GM21526 (cell line): Measurements from ENCODE around the gene PNPO.

Experiments
- ATAC-seq: cut with Tn5 transposase; IDR thresholded peaks from one replicate; pipeline ENCODE4 v1.9.1; 2021; ENCODE audit warnings: moderate library complexity; ENCODE audit not compliant: unreplicated experiment, low FRiP score

PNPO gene

DNA sequence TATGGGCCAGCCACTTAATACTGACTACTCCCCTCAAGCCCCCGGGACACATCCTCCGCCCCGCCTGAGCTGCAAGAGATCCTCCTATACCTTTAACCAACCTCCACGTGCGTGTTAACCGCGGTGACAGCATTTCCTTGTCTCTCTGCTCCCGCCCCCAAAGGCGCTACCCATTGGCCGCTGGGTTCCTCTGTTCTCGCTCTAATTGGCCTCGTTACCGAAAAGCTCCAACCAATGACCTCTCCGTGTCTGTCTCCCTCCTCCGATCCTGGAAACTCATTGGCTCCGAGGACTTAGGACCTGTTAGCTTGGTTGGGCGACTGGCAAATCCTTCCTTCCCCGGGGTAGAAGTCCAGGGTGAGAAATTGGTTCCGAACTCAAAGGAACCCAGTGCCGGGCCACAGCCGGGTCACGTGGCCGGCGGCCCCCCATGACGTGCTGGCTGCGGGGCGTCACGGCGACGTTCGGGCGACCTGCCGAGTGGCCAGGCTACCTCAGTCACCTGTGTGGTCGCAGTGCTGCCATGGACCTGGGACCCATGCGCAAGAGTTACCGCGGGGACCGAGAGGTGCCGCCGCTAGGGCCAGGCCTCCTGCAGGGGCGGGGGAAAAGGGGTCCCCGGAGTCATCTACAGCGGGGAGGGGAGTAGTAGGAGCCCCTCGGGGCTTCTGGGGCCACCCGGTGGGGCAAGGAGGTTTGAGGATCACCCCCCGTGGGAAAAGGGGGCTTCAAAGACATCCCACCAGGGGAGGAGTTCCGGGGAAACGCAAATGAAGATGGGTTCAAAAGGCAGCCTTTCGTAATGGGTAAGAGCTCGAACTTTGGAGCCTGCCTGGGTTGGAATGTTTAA is at the start of gene PNPO:
Gene PNPO (plus strand): TSS at position 326 of the 850 bp plus-strand sequence. CDS start 105 bp downstream, at position 431.
- ATAC-seq, result peak; percentile 82

DNA sequence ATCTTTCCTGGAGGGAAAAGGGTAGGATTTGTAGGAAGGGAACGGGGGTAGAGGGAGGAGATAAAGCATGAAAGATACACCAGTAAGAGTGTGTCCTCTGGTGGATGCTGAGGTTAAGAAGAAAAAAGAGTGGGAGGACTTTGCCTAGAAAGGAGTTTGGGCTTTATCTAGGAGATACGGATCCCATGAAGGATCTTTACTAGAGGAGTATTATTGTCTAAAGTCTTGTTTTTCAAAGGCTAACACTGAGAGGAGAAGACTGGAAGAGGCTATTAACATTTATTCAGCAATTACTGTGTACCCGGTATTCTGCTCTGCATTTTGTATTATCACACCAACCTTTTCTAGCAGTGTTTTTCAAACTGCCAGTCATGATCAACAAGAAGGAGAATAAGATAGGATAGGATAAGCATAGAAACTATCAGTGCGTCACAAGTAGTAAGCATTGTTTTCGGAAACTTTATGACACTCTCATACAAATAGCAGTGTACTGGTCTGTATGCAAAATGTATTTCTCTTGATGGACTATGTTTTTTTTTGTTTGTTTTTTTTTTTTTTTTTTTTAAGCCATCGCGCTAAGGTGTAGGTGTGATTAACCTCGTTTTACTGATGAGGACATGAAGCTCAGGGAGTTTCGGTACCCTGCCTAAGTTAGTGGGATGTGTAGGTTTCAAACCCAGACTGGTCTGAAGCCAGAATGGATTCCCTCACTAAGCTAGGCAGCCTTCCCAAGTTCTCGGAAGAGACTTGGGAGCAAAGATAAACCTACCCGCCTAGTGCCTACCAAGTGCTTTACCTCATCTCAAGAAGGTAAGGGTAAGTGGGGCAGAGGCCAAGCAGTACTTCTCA is 46.6 kb upstream of the PNPO start:
- ATAC-seq, result no peak

DNA sequence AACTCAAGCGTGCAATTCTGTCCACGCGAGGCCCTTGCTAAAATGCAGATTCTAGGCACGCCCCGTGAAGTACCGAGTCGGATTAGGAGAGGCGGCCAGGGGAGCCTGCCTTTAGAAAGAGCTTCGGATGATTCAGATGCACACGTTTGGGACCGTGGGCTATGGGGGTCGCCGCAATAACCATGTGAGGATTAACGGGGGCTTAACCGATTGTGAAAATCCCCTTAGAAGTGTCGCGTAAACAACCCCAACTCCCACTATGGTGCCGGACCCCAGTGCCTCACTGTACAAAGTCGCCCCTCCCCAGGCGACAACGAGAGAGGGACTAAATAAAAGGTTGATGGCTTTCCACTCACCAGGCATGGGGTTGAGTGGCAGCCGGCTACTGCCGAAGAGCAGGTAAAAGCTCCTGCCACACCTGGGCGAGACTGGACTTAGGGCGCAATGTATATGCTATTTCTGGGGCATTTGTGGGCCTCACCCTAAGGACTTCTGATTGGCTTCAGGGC is 46.0 kb upstream of the PNPO start:
- no peak for ATAC-seq

DNA sequence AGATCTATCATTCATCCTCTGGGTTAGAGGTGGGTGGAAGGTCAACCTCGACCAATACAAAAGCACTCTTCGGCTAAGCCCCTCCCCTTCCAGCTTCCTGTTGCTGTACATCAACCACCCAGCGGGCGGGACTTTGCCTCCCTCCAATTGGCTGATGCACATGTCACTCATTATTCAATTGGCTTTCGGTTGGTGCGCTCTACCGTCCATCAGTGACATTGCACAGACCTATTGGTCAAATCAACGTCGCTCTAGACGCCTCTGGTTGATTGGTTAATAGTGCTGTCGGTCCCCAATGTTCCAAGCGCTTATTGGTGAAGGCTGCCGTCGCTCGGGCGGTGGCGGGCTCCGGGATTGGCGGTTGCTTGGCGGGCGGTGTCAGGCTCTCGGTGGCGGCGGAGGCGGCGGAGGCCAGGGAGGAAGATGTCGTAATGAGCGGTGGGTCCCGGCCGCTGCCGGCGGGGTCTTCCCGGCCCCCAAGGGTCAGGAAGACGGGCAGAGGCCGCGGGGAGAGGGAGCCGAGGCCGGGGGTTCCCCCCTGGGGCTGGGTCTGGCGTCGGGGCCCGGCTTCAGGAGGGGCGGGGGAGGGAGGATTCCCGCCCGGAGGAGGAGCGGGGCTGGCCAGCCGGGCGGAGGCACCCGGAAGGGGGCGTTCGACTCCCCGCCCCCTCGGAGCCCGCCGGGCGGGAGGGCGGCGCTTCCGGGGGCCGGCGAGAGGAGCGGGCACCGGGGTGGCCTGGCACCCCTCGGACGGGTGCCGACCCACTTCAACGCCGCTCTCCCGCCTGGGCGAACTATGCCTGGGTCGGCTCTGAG is 45.3 kb upstream of the PNPO start, which contains the start of gene SP2:
Gene SP2 (plus strand): TSS at position 381 of the 816 bp plus-strand sequence. CDS start 51 bp downstream, at position 432.
- peak; percentile 87 for ATAC-seq

DNA sequence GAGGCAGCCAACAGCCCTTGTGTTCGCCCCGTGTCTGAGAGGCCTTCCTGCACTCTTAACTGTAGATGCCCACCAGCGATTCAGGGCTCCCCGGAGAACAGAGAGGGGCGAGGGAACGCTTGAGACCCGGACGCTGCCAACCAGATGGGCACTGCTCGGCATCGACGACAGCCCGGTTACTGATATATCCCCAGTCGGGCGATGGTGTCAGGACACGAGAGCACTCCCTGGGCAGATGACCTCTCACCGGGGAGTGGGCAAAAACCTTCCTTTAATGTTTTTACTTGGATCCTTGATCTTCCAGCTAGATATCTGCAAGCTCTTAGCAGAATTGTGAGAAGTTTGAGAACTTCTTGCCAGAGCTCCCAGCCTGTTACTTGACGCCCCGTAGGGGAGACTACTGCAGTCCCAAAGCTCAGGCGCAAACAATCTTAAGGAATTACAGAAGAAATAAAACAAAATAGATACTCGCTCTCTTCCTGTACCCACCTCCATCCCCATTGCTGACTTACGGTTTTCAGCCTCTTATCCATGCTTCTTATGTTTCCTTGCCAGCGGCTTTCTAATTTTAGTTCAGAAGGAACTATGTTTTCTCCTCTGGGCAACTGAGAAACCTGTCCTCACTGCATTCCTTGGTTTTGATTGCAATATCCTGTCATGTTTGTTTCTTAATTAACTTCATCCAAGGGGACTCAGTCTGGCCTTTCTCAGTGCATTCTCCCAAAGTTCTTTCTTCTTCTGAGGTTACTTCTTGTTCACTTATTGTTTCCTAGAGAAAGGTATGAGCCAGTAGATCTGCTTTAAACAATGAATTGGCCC is 44.5 kb upstream of the PNPO start:
- ATAC-seq, result no peak

DNA sequence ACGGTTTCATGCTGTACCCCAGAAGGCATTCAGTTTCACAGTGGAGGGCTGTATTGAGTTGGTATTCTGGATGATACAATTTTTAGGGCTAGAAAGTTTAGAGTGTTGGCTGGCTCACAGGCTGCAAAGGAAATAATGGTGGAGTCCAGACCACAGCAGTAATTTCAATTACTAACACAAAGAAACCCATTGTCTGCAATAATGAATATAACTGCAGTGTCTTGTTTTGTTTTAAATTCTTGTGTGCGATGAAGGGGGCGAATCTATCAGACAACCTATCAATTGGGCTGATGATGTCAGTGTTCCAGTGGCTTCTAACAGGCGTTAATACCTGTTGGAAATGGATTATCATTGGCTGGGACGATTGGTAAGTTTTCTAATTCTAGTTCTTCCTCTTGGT is 43.8 kb upstream of the PNPO start:
- ATAC-seq, result no peak

DNA sequence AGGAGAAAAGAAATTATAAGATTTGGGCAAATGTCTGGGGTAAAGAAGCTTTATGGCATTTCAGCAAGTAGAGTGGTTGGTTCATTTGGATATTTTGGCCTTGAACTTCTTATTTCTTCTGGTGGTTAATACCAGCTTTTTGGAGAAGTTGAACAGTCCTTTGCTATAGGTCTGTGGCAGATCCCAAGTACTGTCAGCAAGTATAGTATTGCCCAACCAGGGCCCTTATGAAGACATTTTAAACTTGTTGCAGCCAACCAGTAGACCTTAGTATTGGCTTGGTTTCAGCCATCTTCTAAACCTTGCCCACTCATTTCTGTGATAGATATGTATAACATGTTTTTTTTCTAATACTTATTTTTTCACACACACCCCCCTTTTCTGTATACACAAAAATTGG is 43.1 kb upstream of the PNPO start:
- no peak for ATAC-seq

DNA sequence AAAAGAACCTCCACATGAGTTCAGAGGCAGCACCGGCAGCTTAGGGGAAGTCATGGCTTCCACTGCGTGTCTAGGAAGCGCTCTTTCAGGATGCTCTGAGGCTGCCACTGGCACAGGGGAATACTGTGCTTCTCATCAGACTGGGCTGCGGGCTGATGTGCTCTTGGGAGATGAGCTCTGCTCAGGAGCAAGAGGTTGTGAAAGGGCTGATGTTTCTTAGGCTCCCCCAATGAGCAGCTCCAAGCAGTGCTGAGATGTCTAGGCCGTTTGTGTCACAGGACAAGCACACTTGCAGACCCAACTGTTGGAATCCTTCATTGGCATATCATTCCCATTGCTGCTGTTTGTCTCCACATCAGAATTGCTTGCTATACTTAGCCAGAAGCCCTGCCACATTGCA is 41.7 kb upstream of the PNPO start:
- ATAC-seq, result no peak

DNA sequence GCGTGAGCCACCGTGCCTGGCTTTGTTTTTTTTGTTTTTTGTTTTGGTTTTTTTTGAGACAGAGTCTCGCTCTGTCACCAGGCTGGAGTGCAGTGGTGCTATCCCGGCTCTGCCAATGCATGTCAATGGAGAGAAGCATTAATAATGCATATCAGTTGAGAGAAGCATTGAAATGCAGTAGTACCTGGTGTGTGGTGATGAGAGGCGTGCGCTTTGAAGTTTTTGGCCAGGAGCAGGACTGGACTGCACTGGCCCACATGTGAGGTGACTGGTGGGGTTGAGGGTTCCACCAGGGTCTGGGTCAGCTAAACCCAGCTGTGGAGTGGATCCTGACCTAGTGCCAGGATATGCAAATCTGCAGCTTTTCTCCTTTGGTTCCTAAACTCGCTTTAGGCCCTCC is 39.9 kb upstream of the PNPO start:
- no peak for ATAC-seq

DNA sequence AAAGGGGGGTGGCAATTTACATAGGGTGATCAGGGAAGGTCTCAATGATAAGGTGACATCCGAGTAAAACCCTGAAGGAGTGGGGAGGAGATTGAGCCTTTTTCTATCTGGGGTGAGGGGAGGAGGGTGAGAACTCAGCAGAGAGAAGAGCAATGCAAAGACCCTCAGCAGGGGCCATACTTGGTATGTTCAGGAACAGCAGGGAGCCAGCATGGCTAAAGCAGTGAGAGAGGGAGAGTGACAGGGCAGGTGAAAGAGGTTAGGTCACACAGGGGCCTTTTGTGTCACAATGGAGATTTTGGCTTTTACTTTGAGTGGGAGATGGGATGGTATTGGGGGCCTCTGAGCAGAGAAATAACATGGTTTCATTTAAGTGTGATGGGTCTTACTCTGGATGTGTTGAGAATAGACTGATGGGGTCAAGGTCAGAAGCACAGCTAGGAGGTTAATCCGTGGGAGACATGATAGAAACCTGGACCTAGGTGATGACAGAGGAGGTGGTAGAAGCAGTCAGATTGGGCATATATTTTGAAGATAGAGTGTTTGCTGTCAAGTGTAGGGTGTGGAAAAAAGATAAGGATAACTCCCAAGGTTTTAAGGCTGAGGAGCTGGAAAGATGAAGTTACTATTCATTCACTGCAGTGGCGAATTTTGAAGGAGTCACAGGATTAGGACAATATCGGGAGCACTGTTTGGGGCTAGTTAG is 39.2 kb upstream of the PNPO start:
- ATAC-seq, result no peak

DNA sequence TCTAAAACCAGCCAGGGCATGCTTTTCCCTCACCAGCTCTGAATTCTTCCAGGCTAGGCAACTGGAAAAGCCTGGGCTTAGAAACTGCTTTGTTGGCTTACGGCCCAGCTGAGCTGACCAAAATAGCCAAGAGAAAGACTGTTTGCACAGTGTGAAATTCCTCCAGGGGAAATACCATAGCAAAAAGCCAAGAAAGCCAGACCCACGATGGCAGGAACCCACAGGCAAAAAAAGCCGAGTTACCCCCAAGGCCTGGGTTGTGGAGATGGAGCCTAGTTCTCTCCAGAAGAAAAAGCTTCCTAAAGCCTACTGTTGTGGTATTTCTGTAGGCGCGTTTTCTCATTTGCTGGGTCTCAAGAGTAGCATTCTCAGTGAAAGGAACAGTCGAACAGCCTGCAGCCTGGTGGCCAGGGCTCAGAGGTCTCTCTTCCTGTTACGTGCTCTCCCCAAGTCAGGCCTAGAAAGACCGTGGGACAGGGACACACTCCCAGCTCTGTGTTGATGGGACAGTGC is 36.1 kb upstream of the PNPO start:
- no peak for ATAC-seq

DNA sequence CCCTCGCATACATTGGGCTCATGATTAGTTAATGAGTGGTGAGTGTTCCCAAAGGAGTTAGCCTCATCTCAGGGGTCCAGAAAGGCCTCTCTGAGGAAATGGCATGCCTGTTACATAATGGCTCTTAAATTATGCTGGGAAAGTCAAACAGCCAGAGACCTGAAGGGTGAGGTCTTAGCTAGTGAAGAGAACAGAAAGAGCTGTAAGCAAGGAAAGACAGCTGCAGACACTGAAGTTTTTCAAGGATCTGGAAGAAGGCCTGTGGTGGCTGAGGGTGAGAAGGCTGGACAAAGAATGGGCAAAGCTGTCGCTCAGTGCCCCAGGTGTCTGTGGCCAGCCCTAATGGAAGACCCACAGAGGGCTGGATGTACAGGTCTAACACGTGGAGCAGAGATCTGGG is 34.9 kb upstream of the PNPO start:
- ATAC-seq, result no peak

DNA sequence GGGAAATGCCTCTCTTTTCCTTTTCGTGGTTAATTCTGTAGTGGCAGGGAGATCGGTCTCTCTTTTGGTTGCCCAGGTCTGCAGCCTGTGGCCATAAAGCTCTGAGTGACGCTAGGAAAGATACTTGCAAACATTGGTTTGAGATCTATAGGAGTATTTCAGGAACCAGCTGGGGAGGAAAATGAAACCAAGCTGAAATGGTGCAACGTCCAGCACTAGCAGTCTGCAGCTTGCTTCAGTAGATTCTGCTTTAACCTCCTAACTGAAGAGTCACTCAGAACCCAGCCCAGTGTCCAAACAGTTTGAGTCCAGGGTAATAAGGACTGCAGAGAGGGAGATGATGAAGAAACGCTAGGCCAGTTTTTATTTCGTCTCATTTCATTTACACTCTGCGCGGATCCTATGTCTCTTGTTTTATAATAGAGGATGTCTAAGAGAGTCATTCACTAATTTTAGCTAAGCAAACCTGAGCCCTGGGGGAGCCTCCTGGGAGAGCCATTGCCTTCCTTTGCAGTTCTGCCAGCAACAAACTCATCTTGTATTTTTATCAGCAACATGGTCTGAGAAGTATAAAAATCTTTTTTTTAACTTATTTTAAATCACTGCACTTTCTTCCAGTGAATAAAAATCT is 33.3 kb upstream of the PNPO start:
- no peak for ATAC-seq

DNA sequence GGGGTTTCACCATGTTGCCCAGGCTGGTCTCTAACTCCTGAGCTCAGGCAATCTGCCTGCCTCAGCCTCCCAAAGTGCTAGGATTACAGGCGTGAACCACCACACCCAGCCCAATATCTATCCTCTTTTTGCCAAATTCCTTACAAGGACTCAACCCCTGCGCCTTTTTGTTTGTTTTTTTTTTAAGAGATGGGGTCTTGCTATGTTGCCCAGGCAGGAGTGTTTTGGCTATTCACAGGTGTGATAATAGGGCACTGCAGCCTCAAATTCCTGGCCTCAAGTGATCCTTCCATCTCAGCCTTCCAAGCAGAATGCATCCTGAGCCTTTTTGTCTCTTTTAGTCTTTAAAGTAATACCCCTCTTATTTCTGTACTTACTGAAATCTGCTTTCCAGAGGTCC is 28.3 kb upstream of the PNPO start:
- ATAC-seq, result no peak

DNA sequence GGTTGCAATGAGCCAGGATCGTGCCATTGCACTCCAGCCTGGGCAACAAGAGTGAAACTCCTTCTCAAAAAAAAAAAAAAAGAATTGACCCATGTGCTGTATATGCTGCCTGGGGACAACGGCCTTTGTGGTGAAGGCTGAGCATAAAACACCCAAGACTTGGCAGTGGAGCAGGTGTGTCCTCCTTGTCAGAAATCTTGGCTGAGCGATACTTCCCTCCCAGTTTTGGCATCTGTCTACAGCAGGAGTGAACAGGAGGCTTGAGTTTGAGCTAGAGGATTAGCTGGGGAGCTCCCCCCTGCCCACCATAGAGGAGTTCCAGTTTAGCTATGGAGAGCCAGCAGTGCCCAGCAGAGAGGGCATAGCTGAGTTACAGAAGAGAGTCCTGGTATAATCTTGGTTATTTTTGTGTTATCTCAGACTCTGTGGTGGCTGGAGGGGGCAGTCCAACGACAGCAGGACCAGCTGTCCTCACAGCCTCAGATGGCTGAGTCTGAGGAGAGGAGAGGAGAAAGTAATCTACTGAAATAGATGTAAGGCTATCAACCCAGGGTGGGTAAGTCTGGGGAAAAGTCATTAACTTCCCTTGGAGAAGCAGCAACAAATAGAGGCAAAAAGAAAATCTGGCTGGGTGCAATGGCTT is 26.9 kb upstream of the PNPO start:
- ATAC-seq, result no peak

DNA sequence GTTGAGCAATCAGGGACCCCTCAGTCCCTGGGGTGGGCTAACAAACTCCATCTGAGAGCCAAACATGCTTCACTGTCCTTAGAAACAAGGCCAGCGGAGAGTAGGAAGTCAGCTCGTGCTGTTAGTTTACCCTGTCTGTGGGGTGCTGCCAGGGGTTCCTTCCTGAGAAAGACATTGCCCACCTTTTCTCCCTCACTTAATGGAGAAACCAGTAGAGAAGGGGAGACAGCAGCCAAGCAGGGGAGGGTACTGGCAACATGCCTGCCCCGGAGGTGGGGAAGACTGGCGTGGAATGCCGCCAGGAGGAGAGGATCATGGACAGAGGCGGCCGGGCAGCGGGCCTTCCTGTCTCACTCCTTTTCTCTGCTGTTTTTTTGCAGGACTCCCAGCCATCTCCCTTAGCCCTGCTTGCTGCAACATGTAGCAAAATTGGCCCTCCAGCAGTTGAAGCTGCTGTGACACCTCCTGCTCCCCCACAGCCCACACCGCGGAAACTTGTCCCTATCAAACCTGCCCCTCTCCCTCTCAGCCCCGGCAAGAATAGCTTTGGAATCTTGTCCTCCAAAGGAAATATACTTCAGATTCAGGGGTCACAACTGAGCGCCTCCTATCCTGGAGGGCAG is 25.5 kb upstream of the PNPO start:
- no peak for ATAC-seq

DNA sequence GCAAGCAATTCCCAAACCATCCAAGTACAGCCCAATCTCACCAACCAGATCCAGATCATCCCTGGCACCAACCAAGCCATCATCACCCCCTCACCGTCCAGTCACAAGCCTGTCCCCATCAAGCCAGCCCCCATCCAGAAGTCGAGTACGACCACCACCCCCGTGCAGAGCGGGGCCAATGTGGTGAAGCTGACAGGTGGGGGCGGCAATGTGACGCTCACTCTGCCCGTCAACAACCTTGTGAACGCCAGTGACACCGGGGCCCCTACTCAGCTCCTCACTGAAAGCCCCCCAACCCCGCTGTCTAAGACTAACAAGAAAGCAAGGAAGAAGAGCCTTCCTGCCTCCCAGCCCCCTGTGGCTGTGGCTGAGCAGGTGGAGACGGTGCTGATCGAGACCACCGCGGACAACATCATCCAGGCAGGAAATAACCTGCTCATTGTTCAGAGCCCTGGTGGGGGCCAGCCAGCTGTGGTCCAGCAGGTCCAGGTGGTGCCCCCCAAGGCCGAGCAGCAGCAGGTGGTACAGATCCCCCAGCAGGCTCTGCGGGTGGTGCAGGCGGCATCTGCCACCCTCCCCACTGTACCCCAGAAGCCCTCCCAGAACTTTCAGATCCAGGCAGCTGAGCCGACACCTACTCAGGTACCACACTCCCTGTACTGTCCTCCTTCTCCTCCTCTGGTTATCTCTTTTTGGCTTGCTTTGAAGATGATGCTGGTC is 24.7 kb upstream of the PNPO start:
- no peak for ATAC-seq
